HepG2 (cell line): ENCODE data around the gene OSM.

Source experiments
- CTCF ChIP-seq: sonication (generic); formaldehyde crosslinking; IDR thresholded peaks from 2 replicates; pipeline ENCODE4 v1.5.0; 2020; ENCODE audit warnings: mild to moderate bottlenecking, missing genetic modification reagents, moderate library complexity
- EZH2 ChIP-seq: conservative IDR thresholded peaks from 2 replicates; pipeline ENCODE4 v1.6.1; 2012; ENCODE audit warnings: mild to moderate bottlenecking, low read depth, low read length, moderate library complexity
- JUNB ChIP-seq: sonication (generic); formaldehyde crosslinking; IDR thresholded peaks from 2 replicates; pipeline ENCODE4 v1.8.0; 2022; ENCODE audit warnings: missing genetic modification reagents, mild to moderate bottlenecking, borderline replicate concordance
- PBX3 ChIP-seq: sonication (generic); formaldehyde crosslinking; IDR thresholded peaks from 2 replicates; pipeline ENCODE4 v1.8.1; 2023; ENCODE audit warnings: missing genetic modification reagents, inconsistent platforms, borderline replicate concordance
- REPIN1 ChIP-seq: sonication (generic); formaldehyde crosslinking; IDR thresholded peaks from 2 replicates; pipeline ENCODE4 v1.8.0; 2022; ENCODE audit warnings: missing genetic modification reagents, low read depth, mild to moderate bottlenecking, borderline replicate concordance
- SMARCC2 ChIP-seq: fragments of 450-650 bp; IDR thresholded peaks from 2 replicates; pipeline ENCODE4 v1.6.1; 2017; ENCODE audit warnings: antibody characterized with exemption, mild to moderate bottlenecking
- SP1 ChIP-seq, 2 experiments: fragments of 450-650 bp in 1 of 2; sonication (generic) in 1 of 2; formaldehyde crosslinking in 1 of 2; IDR thresholded peaks; 2 replicates each; pipeline versions ENCODE4 v1.4.0 to v1.6.1; 2016 to 2020; ENCODE audit warnings: missing genetic modification reagents in 1 of 2
- ZNF431 ChIP-seq: sonication (generic); formaldehyde crosslinking; IDR thresholded peaks from 2 replicates; pipeline ENCODE4 v1.9.0; 2022; ENCODE audit warnings: missing genetic modification reagents, low read depth, mild to moderate bottlenecking, borderline replicate concordance

- TF ChIP-seq SP1 (IDR thresholded peaks at IDR 0.05), result no peak
- TF ChIP-seq SP1 (CRISPR knock-in tag; IDR thresholded peaks at IDR 0.05), result no peak
- TF ChIP-seq CTCF, result no peak
- no peak for TF ChIP-seq PBX3 (CRISPR knock-in tag)
- no peak for TF ChIP-seq SMARCC2
- TF ChIP-seq ZNF431 (CRISPR knock-in tag), result no peak
- TF ChIP-seq REPIN1, result no peak
- TF ChIP-seq EZH2, result no peak
- TF ChIP-seq JUNB (CRISPR knock-in tag), result no peak
Measured at GRCh38 chr22:30307041-30307574, 40.5 kb upstream of the OSM start.
